ENCODE measurements around the gene CFAP69. TPM values are rescaled to one million over a fixed set of nuclear protein-coding genes. Genes with fewer than 3 reads are reported as not detected.

The CFAP69 gene
- total and polyA plus RNA-seq, 4 experiments from 2014 or later: 0.58 TPM; not detected in 3

DNA sequence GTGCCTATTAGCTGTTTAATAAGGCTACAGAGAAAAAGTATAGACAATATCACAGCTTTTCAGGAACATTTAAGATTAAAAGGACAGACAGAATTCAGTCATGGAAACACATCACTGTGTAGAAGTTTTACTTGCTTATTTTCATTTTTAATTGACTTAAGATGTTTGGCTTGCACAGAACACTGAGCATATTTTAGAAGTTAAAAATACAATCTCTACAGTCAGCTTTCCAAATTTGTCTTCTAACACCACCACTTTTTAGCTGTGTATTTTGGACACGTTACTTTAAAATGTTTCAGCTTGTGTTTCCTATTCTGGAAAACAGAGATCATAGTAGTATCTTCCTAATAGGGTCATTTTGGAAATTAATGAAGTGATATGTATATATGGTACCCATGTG lies 11.8 kb downstream of the CFAP69 start:
- H3K4me3 Mint-ChIP-seq: no peak overlapping the region
- intact Hi-C loops (cut with micrococcal nuclease): no loop called here
- Histone ChIP-seq H3K4me1 (ENCODE audit: insufficient read depth, low read length) (no peaks in the 10 kb centered on the region), H3K9me3 (ENCODE audit: control insufficient read depth in 1 of 2, low read length in 2 of 2) (no peaks in the 10 kb centered on the region), H3K36me3 (ENCODE audit: insufficient read depth, low read length) (no peaks in the 10 kb centered on the region), H3K27ac (ENCODE audit: low read depth, low read length) (no peak overlapping the region), H3K27me3 (ENCODE audit: insufficient read depth, low read length) (no peaks in the 10 kb centered on the region), H3K4me3 (ENCODE audit: low read length in 2 of 2) (no peak overlapping the region)
- POLR2A ChIA-PET (ENCODE audit: partially characterized antibody): no interaction called here
- CTCF ChIA-PET (ENCODE audit: partially characterized antibody): no interaction called here
- H3K27ac Mint-ChIP-seq: no peak overlapping the region
- DNase-seq: no peak
- no peaks in the 10 kb centered on the region for H3K36me3 Mint-ChIP-seq
- peaks cover 0 to 6% (median 2%) of the 10 kb centered on the region in 8 donors for H3K9me3 Mint-ChIP-seq
- H3K4me1 Mint-ChIP-seq: no peaks in the 10 kb centered on the region
- H3K27me3 Mint-ChIP-seq: peaks cover 15 to 17% of the 10 kb centered on the region in 2 donors

DNA sequence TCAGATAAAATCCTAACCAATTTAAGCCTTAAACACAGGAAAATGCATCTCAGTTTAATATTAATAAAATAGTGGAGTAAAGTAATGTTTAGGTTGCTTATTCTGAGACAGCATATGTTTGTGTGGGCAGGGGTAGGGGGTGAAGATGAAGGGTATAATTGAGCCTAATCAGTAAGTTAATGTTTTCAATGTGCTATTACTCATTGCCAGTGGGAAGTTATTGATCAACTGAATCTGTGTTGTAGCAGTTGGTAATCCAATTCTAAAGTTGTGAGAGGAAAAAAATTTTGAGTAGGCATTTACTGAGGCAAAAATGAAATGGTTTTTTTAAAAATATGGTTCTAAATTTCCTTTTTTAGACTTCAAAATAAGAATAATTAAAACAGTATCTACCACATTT lies 16.5 kb downstream of the CFAP69 start:
- H3K4me3 Mint-ChIP-seq: no peak overlapping the region
- ChIA-PET CTCF (ENCODE audit: partially characterized antibody) (no interaction called here), POLR2A (ENCODE audit: partially characterized antibody) (no interaction called here)
- H3K9me3 ChIP-seq (ENCODE audit: control insufficient read depth in 1 of 2, low read length in 2 of 2): no peaks in the 10 kb centered on the region
- no peak for DNase-seq
- no peaks in the 10 kb centered on the region for H3K9me3 Mint-ChIP-seq
- no peak overlapping the region for H3K27ac Mint-ChIP-seq
- no peak overlapping the region for H3K4me3 ChIP-seq (ENCODE audit: low read length in 2 of 2)
- H3K27me3 Mint-ChIP-seq: peaks cover 2 to 3% of the 10 kb centered on the region in 2 donors
- no peaks in the 10 kb centered on the region for H3K4me1 Mint-ChIP-seq
- no peaks in the 10 kb centered on the region for H3K4me1 ChIP-seq (ENCODE audit: insufficient read depth, low read length)
- H3K36me3 ChIP-seq (ENCODE audit: insufficient read depth, low read length): no peaks in the 10 kb centered on the region
- no peak overlapping the region for H3K27ac ChIP-seq (ENCODE audit: low read depth, low read length)
- H3K27me3 ChIP-seq (ENCODE audit: insufficient read depth, low read length): no peaks in the 10 kb centered on the region
- H3K36me3 Mint-ChIP-seq: no peaks in the 10 kb centered on the region
- intact Hi-C loops (cut with micrococcal nuclease): no loop called here

DNA sequence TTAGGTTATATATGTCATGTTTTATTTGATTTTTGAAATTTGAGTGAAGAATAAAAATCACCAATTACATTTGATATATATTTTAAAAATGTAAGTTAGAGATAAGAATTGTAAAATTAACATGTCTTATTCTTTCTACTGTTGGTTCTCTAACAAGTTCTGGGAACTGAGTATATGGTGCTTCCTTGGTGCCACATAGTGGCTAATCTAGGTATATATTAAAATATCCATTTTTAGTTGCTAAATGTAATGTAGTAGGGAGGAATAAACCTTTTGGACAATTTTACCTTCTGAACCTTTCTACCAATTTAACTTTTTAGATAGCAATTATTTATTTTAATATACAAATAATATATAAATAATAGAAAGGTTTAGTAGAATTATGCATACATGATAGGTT lies 17.5 kb downstream of the CFAP69 start:
- Histone ChIP-seq H3K4me1 (ENCODE audit: insufficient read depth, low read length) (no peaks in the 10 kb centered on the region), H3K36me3 (ENCODE audit: insufficient read depth, low read length) (no peaks in the 10 kb centered on the region), H3K4me3 (ENCODE audit: low read length in 2 of 2) (no peak overlapping the region), H3K27me3 (ENCODE audit: insufficient read depth, low read length) (no peaks in the 10 kb centered on the region), H3K9me3 (ENCODE audit: control insufficient read depth in 1 of 2, low read length in 2 of 2) (no peaks in the 10 kb centered on the region), H3K27ac (ENCODE audit: low read depth, low read length) (no peak overlapping the region)
- CTCF ChIA-PET (ENCODE audit: partially characterized antibody): no interaction called here
- H3K27ac Mint-ChIP-seq: no peak overlapping the region
- H3K9me3 Mint-ChIP-seq: no peaks in the 10 kb centered on the region
- no peak for DNase-seq
- H3K27me3 Mint-ChIP-seq: peaks cover 2 to 3% of the 10 kb centered on the region in 2 donors
- no peaks in the 10 kb centered on the region for H3K4me1 Mint-ChIP-seq
- POLR2A ChIA-PET (ENCODE audit: partially characterized antibody): no interaction called here
- intact Hi-C loops (cut with micrococcal nuclease): loop anchor here (1.0 kb wide), 1 partner anchor 108 kb away; the partner anchor contains the start of gene STEAP1
- H3K36me3 Mint-ChIP-seq: no peaks in the 10 kb centered on the region
- no peak overlapping the region for H3K4me3 Mint-ChIP-seq

DNA sequence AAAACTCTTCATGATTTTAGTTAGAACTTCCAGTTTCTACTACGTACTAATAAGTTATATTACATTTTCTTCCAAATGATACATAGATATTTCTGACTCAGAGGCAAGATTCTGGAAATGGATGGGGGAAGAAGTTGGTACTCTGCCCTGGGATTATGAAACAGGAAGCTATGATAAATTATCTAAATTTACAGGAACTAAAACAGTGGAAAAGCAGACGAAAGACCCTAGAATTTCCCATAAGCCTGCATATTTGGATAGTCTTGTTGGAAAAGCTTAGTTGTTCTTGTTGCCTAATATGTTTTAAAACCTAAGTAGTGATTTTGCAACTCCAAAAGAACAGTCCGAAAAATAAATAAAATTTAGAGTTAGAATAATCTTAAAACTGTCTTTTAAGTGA lies 21.8 kb downstream of the CFAP69 start:
- Histone ChIP-seq H3K4me1 (ENCODE audit: insufficient read depth, low read length) (no peaks in the 10 kb centered on the region), H3K9me3 (ENCODE audit: control insufficient read depth in 1 of 2, low read length in 2 of 2) (no peaks in the 10 kb centered on the region), H3K27ac (ENCODE audit: low read depth, low read length) (no peak overlapping the region), H3K4me3 (ENCODE audit: low read length in 2 of 2) (no peak overlapping the region), H3K27me3 (ENCODE audit: insufficient read depth, low read length) (peaks cover 8% of the 10 kb centered on the region), H3K36me3 (ENCODE audit: insufficient read depth, low read length) (no peaks in the 10 kb centered on the region)
- intact Hi-C loops (cut with micrococcal nuclease): no loop called here
- no peak for DNase-seq
- H3K27ac Mint-ChIP-seq: no peak overlapping the region
- no peaks in the 10 kb centered on the region for H3K36me3 Mint-ChIP-seq
- H3K4me1 Mint-ChIP-seq: no peaks in the 10 kb centered on the region
- H3K9me3 Mint-ChIP-seq: no peaks in the 10 kb centered on the region
- ChIA-PET CTCF (ENCODE audit: partially characterized antibody) (no interaction called here), POLR2A (ENCODE audit: partially characterized antibody) (no interaction called here)
- no peak overlapping the region for H3K4me3 Mint-ChIP-seq
- peaks cover 1 to 3% of the 10 kb centered on the region in 2 donors for H3K27me3 Mint-ChIP-seq

- no peak overlapping the region for H3K27ac ChIP-seq (ENCODE audit: low read depth, low read length)
- POLR2A ChIA-PET (ENCODE audit: partially characterized antibody): no interaction called here
- Mint-ChIP-seq H3K4me3 (no peak overlapping the region), H3K4me1 (no peaks in the 10 kb centered on the region), H3K27ac (no peak overlapping the region), H3K36me3 (no peaks in the 10 kb centered on the region), H3K9me3 (no peaks in the 10 kb centered on the region), H3K27me3 (peaks cover 1 to 3% of the 10 kb centered on the region in 2 donors)
- CTCF ChIA-PET (ENCODE audit: partially characterized antibody): no interaction called here
- H3K36me3 ChIP-seq (ENCODE audit: insufficient read depth, low read length): no peaks in the 10 kb centered on the region
- intact Hi-C loops (cut with micrococcal nuclease): no loop called here
- no peaks in the 10 kb centered on the region for H3K9me3 ChIP-seq (ENCODE audit: control insufficient read depth in 1 of 2, low read length in 2 of 2)
- peaks cover 8% of the 10 kb centered on the region for H3K27me3 ChIP-seq (ENCODE audit: insufficient read depth, low read length)
- DNase-seq: no peak
- H3K4me1 ChIP-seq (ENCODE audit: insufficient read depth, low read length): no peaks in the 10 kb centered on the region
- no peak overlapping the region for H3K4me3 ChIP-seq (ENCODE audit: low read length in 2 of 2)
These were observed 22.4 kb downstream of the CFAP69 start for GRCh38 chr7:90267263-90267858.

GRCh38 chr7:90269163-90269562 lies 24.2 kb downstream of the CFAP69 start:
- Mint-ChIP-seq H3K36me3 (no peaks in the 10 kb centered on the region), H3K4me3 (peak overlapping the region in 1 of 8 donors; percentile 29), H3K9me3 (peaks cover 0 to 1% (median 0%) of the 10 kb centered on the region in 8 donors), H3K4me1 (no peaks in the 10 kb centered on the region), H3K27ac (no peak overlapping the region), H3K27me3 (peaks cover 1% of the 10 kb centered on the region in 2 donors)
- Histone ChIP-seq H3K4me1 (ENCODE audit: insufficient read depth, low read length) (no peaks in the 10 kb centered on the region), H3K9me3 (ENCODE audit: control insufficient read depth in 1 of 2, low read length in 2 of 2) (no peaks in the 10 kb centered on the region), H3K4me3 (ENCODE audit: low read length in 2 of 2) (no peak overlapping the region), H3K27me3 (ENCODE audit: insufficient read depth, low read length) (peaks cover 8% of the 10 kb centered on the region), H3K36me3 (ENCODE audit: insufficient read depth, low read length) (no peaks in the 10 kb centered on the region), H3K27ac (ENCODE audit: low read depth, low read length) (no peak overlapping the region)
- DNase-seq: no peak
- intact Hi-C loops (cut with micrococcal nuclease): no loop called here
- CTCF ChIA-PET (ENCODE audit: partially characterized antibody): interaction anchor here (1.2 kb wide), 1 partner anchor 43 kb away, joined by 3 read pairs; no protein-coding TSS in a partner anchor
- POLR2A ChIA-PET (ENCODE audit: partially characterized antibody): no interaction called here

GRCh38 chr7:90270431-90271178 lies 25.6 kb downstream of the CFAP69 start:
- H3K4me3 Mint-ChIP-seq: no peak overlapping the region
- no peaks in the 10 kb centered on the region for H3K9me3 ChIP-seq (ENCODE audit: control insufficient read depth in 1 of 2, low read length in 2 of 2)
- no peak overlapping the region for H3K27ac ChIP-seq (ENCODE audit: low read depth, low read length)
- POLR2A ChIA-PET (ENCODE audit: partially characterized antibody): no interaction called here
- CTCF ChIA-PET (ENCODE audit: partially characterized antibody): no interaction called here
- H3K36me3 ChIP-seq (ENCODE audit: insufficient read depth, low read length): no peaks in the 10 kb centered on the region
- no peak overlapping the region for H3K4me3 ChIP-seq (ENCODE audit: low read length in 2 of 2)
- peaks cover 0 to 1% of the 10 kb centered on the region in 2 donors for H3K27me3 Mint-ChIP-seq
- H3K27ac Mint-ChIP-seq: no peak overlapping the region
- H3K27me3 ChIP-seq (ENCODE audit: insufficient read depth, low read length): peaks cover 8% of the 10 kb centered on the region
- H3K4me1 Mint-ChIP-seq: no peaks in the 10 kb centered on the region
- no peak for DNase-seq
- intact Hi-C loops (cut with micrococcal nuclease): no loop called here
- H3K4me1 ChIP-seq (ENCODE audit: insufficient read depth, low read length): no peaks in the 10 kb centered on the region
- H3K36me3 Mint-ChIP-seq: no peaks in the 10 kb centered on the region
- H3K9me3 Mint-ChIP-seq: peaks cover 0 to 1% (median 0%) of the 10 kb centered on the region in 8 donors

Measured in CD4-positive, alpha-beta memory T cell (primary cell).